ENCODE results near the gene PARK7.

DNA sequence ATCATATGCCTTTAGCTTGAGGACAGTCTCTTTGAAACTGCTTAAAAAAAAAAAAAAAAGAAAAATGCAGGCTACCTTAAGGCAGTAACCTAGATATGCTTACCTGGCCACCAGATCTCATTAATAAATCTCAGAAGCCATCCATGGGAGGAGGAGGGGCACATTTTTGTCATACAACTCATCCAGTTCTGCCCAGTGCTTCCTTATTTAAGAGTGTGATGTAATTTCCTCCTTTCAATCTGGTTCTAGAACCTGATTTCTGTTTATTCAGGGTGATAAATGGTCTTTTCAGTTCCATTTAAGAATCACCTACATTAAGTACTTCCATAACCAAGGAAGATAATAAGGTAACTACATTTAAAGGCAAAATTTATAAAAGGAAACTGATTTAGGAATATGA is 58.5 kb downstream of the PARK7 start:
- TF ChIP-seq, protein P1, sequence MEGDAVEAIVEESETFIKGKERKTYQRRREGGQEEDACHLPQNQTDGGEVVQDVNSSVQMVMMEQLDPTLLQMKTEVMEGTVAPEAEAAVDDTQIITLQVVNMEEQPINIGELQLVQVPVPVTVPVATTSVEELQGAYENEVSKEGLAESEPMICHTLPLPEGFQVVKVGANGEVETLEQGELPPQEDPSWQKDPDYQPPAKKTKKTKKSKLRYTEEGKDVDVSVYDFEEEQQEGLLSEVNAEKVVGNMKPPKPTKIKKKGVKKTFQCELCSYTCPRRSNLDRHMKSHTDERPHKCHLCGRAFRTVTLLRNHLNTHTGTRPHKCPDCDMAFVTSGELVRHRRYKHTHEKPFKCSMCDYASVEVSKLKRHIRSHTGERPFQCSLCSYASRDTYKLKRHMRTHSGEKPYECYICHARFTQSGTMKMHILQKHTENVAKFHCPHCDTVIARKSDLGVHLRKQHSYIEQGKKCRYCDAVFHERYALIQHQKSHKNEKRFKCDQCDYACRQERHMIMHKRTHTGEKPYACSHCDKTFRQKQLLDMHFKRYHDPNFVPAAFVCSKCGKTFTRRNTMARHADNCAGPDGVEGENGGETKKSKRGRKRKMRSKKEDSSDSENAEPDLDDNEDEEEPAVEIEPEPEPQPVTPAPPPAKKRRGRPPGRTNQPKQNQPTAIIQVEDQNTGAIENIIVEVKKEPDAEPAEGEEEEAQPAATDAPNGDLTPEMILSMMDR (IDR thresholded peaks at IDR 0.05) = no peak
- TF ChIP-seq POLR2A (IDR thresholded peaks at IDR 0.05) = no peak

Data from adrenal gland (tissue), 5 donors.